ENCODE measurements around the gene RPRD1A.

DNA sequence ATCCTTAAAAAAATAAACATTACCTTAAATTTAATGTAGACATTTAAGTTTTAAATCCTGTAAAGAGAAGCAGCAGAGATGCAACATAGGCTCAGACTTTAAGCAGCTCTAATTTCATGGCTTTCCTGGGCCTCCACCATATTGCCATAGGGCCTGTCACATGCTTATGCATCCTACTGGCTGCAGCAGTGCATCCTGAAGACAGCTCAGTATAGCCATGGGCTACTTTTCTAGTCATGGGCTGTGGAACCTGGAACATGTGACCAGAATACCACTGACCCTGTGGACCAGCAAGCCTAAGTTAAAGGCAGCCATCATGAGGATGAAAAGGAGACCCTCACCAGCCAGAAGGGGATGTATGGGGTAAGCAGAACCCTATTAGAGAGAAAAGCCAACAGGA is 84.2 kb downstream of the RPRD1A start:
- TF ChIP-seq, protein P1, sequence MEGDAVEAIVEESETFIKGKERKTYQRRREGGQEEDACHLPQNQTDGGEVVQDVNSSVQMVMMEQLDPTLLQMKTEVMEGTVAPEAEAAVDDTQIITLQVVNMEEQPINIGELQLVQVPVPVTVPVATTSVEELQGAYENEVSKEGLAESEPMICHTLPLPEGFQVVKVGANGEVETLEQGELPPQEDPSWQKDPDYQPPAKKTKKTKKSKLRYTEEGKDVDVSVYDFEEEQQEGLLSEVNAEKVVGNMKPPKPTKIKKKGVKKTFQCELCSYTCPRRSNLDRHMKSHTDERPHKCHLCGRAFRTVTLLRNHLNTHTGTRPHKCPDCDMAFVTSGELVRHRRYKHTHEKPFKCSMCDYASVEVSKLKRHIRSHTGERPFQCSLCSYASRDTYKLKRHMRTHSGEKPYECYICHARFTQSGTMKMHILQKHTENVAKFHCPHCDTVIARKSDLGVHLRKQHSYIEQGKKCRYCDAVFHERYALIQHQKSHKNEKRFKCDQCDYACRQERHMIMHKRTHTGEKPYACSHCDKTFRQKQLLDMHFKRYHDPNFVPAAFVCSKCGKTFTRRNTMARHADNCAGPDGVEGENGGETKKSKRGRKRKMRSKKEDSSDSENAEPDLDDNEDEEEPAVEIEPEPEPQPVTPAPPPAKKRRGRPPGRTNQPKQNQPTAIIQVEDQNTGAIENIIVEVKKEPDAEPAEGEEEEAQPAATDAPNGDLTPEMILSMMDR (IDR thresholded peaks at IDR 0.05) = no peak
- no peak for TF ChIP-seq POLR2A (IDR thresholded peaks at IDR 0.05)

All from testis (tissue), 2 donors.